HEK293 (cell line): Measurements from ENCODE around the gene SPTBN1.

Experiments
- CTCF ChIA-PET: fragments of 350-600 bp; formaldehyde crosslinking; extraction: SDS; loops from one replicate; lab custom pipeline; 2021; ENCODE audit warnings: antibody characterized with exemption; lab: Yijun Ruan, JAX
- POLR2A ChIA-PET: fragments of 300-600 bp; formaldehyde crosslinking; extraction: SDS; loops from one replicate; lab custom pipeline; 2020; ENCODE audit warnings: antibody characterized with exemption, inconsistent platforms; lab: Yijun Ruan, JAX
- H3K27ac ChIP-seq: fragments of 200-500 bp; sonication (Bioruptor generic); 2 replicates; pipeline ENCODE4 v1.5.1; 2014; ENCODE audit warnings: low read depth, low read length, control low read depth, inconsistent platforms; ENCODE audit errors: extremely low read depth
- H3K36me3 ChIP-seq, 2 experiments: fragments of 200-500 bp in 1 of 2; sonication (Bioruptor generic) in 1 of 2; 1 replicate in 1 of 2; 2 replicates in 1 of 2; pipeline ENCODE4 v1.5.1; 2014 to 2017; ENCODE audit warnings: inconsistent platforms in 2 of 2, low read length in 2 of 2; ENCODE audit not compliant: control insufficient read depth in 2 of 2, insufficient read depth in 1 of 2
- H3K4me1 ChIP-seq: fragments of 200-500 bp; sonication (Bioruptor generic); 2 replicates; pipeline ENCODE4 v1.5.1; 2014; ENCODE audit warnings: mild to moderate bottlenecking, low read length, inconsistent platforms; ENCODE audit not compliant: control insufficient read depth, insufficient read depth
- H3K4me3 ChIP-seq: 2 replicates; pipeline ENCODE4 v1.5.1; 2011; ENCODE audit warnings: low read depth, mild to moderate bottlenecking, control low read depth, low read length, moderate library complexity
- H3K9me3 ChIP-seq: fragments of 200-500 bp; sonication (Bioruptor generic); 2 replicates; pipeline ENCODE4 v1.5.1; 2014; ENCODE audit warnings: low read depth, low read length, inconsistent platforms; ENCODE audit not compliant: control insufficient read depth, insufficient read depth
- EGR2 ChIP-seq: fragments of 450-650 bp; formaldehyde crosslinking; IDR thresholded peaks from 2 replicates; pipeline ENCODE4 v1.5.1; 2016; ENCODE audit warnings: low read depth, missing biosample characterization, missing genetic modification characterization
- GLIS1 ChIP-seq: fragments of 450-650 bp; formaldehyde crosslinking; IDR thresholded peaks from 2 replicates; pipeline ENCODE4 v1.5.1; 2016; ENCODE audit warnings: missing biosample characterization, missing genetic modification characterization
- HIC1 ChIP-seq: fragments of 450-650 bp; formaldehyde crosslinking; IDR thresholded peaks from 2 replicates; pipeline ENCODE4 v1.5.1; 2016; ENCODE audit warnings: missing biosample characterization, missing genetic modification characterization
- KLF1 ChIP-seq: fragments of 450-650 bp; formaldehyde crosslinking; IDR thresholded peaks from 2 replicates; pipeline ENCODE4 v1.5.1; 2016; ENCODE audit warnings: missing biosample characterization, missing genetic modification characterization
- SP7 ChIP-seq: fragments of 450-650 bp; formaldehyde crosslinking; IDR thresholded peaks from 2 replicates; pipeline ENCODE4 v1.5.1; 2016; ENCODE audit warnings: missing biosample characterization, missing genetic modification characterization
- ZIC2 ChIP-seq: fragments of 450-650 bp; formaldehyde crosslinking; IDR thresholded peaks from 2 replicates; pipeline ENCODE4 v1.5.1; 2016; ENCODE audit warnings: missing biosample characterization, missing genetic modification characterization
- ZNF112 ChIP-seq: fragments of 450-650 bp; formaldehyde crosslinking; IDR thresholded peaks from 2 replicates; pipeline ENCODE4 v1.5.0; 2017; ENCODE audit warnings: missing biosample characterization, missing genetic modification characterization
- ZNF132 ChIP-seq: fragments of 450-650 bp; formaldehyde crosslinking; IDR thresholded peaks from 2 replicates; pipeline ENCODE4 v1.5.1; 2017; ENCODE audit warnings: missing biosample characterization, missing genetic modification characterization, borderline replicate concordance
- ZNF175 ChIP-seq: fragments of 450-650 bp; formaldehyde crosslinking; IDR thresholded peaks from 2 replicates; pipeline ENCODE4 v1.5.1; 2016; ENCODE audit warnings: missing biosample characterization, missing genetic modification characterization
- ZNF18 ChIP-seq: fragments of 450-650 bp; formaldehyde crosslinking; IDR thresholded peaks from 2 replicates; pipeline ENCODE4 v1.5.1; 2016; ENCODE audit warnings: missing biosample characterization, missing genetic modification characterization
- ZNF19 ChIP-seq: fragments of 450-650 bp; formaldehyde crosslinking; IDR thresholded peaks from 2 replicates; pipeline ENCODE4; 2016; ENCODE audit warnings: missing biosample characterization, missing genetic modification characterization, low read depth
- ZNF202 ChIP-seq: fragments of 450-650 bp; formaldehyde crosslinking; IDR thresholded peaks from 2 replicates; pipeline ENCODE4 v1.5.1; 2016; ENCODE audit warnings: missing biosample characterization, missing genetic modification characterization, borderline replicate concordance
- ZNF221 ChIP-seq: fragments of 450-650 bp; formaldehyde crosslinking; IDR thresholded peaks from 2 replicates; pipeline ENCODE4 v1.5.1; 2017; ENCODE audit warnings: missing biosample characterization, missing genetic modification characterization, borderline replicate concordance
- ZNF239 ChIP-seq: fragments of 450-650 bp; formaldehyde crosslinking; IDR thresholded peaks from 2 replicates; pipeline ENCODE4 v1.5.1; 2016; ENCODE audit warnings: missing biosample characterization, missing genetic modification characterization
- ZNF558 ChIP-seq: fragments of 450-650 bp; formaldehyde crosslinking; IDR thresholded peaks from 2 replicates; pipeline ENCODE4 v1.5.1; 2016; ENCODE audit warnings: missing biosample characterization, missing genetic modification characterization
- ZNF624 ChIP-seq: fragments of 450-650 bp; formaldehyde crosslinking; IDR thresholded peaks from 2 replicates; pipeline ENCODE4 v1.5.1; 2017; ENCODE audit warnings: missing biosample characterization, missing genetic modification characterization
- ZNF645 ChIP-seq: fragments of 450-650 bp; formaldehyde crosslinking; IDR thresholded peaks from 2 replicates; pipeline ENCODE4; 2016; ENCODE audit warnings: missing biosample characterization, missing genetic modification characterization
- ZNF777 ChIP-seq: fragments of 450-650 bp; formaldehyde crosslinking; IDR thresholded peaks from 2 replicates; pipeline ENCODE4 v1.5.1; 2017; ENCODE audit warnings: missing biosample characterization, missing genetic modification characterization, borderline replicate concordance
- TF ChIP-seq, protein P1 (sequence below): fragments of 450-650 bp; formaldehyde crosslinking; IDR thresholded peaks from 2 replicates; pipeline ENCODE4 v1.5.1; 2016; ENCODE audit warnings: missing biosample characterization, missing genetic modification characterization

The SPTBN1 gene

DNA sequence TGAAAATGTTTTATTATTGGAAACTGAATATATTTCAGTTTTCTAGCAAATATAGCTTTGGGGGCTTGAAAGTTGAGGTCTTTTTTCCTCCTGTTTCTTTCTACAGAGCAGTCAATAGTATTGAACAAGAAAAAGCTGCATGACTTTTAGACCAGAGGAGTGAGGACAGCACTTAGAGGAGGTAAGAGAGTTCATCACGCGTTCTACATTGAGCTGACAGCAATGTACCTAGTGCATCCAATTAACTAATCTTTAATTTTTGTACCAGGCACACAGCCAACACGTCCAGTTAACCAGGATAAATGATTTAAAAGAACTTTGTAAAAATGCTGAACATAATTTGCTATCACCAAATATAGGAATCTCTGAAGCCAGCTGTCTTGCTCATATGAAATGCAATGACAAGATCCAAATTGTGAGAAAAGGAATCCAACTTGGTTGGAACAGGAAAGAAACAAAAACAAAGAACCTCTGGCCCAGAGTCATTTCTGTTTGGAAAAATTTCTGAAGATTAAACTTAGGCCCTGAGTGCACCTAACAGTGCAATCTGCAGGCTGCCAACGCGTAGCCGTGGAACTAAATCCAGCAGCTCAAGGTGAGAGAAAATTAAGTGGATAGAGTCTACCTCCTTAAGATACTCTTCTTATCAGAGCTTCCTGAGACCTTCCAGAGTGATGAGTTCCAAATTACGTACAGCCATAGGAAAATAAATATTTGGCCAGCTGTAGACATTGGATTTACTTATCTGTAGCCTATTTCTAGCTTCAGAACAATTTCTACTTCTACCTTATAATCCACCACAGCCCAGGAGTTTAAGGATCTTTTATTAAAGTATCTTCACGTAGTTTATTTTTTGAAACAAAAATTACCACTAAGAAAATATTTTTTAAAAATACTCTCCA is 20.6 kb upstream of the SPTBN1 start:
- TF ChIP-seq ZNF558 (tag by site-specific recombination) (no peak), ZNF645 (tag by site-specific recombination) (no peak), KLF1 (tag by site-specific recombination) (no peak), ZNF777 (tag by site-specific recombination) (no peak), ZNF132 (tag by site-specific recombination) (no peak), ZIC2 (no peak), ZNF18 (tag by site-specific recombination) (no peak)
- TF ChIP-seq, protein P1, sequence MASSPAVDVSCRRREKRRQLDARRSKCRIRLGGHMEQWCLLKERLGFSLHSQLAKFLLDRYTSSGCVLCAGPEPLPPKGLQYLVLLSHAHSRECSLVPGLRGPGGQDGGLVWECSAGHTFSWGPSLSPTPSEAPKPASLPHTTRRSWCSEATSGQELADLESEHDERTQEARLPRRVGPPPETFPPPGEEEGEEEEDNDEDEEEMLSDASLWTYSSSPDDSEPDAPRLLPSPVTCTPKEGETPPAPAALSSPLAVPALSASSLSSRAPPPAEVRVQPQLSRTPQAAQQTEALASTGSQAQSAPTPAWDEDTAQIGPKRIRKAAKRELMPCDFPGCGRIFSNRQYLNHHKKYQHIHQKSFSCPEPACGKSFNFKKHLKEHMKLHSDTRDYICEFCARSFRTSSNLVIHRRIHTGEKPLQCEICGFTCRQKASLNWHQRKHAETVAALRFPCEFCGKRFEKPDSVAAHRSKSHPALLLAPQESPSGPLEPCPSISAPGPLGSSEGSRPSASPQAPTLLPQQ (tag by site-specific recombination), result no peak
- TF ChIP-seq, all 188 proteins: peak for 0
- H3K27ac ChIP-seq, result no peak overlapping the region
- ChIA-PET CTCF (interaction anchor here (0.6 kb wide), 2 partner anchors 68 to 691 kb away, joined by 3 to 5 read pairs; no protein-coding TSS in a partner anchor), POLR2A (no interaction called here)
- no peaks in the 10 kb centered on the region for H3K36me3 ChIP-seq
- no peaks in the 10 kb centered on the region for H3K4me1 ChIP-seq
- no peaks in the 10 kb centered on the region for H3K9me3 ChIP-seq
- H3K4me3 ChIP-seq, result no peak overlapping the region

DNA sequence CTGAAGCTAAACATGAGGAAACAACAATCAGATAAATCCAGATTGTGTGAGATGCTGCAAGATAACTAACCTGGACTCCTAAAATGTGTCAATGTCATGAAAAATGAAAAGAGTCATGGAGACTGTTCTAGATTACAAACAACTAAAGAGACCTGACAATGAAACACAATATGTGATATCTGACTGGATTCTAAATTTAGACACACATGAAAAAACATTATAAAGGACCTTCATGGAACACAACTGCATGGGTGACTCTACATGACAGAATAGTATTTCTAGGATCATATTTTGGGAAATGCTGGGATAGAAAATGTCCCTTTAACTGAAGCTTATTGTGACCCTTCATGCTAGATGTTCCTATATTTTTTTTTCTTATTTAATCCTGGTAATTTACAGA is 18.5 kb upstream of the SPTBN1 start:
- ChIA-PET POLR2A (interaction anchor here (1.0 kb wide), 1 partner anchor 122 kb away, joined by 3 read pairs; no protein-coding TSS in a partner anchor), CTCF (interaction anchor here (1.5 kb wide), 1 partner anchor 330 kb away, joined by 4 read pairs; no protein-coding TSS in a partner anchor)
- TF ChIP-seq ZNF175 (no peak), ZNF239 (tag by site-specific recombination) (no peak), ZNF19 (tag by site-specific recombination) (no peak), ZNF202 (tag by site-specific recombination) (no peak), SP7 (tag by site-specific recombination) (no peak), EGR2 (tag by site-specific recombination) (no peak), ZNF112 (tag by site-specific recombination) (no peak), ZNF221 (tag by site-specific recombination) (no peak)
- H3K27ac ChIP-seq, result no peak overlapping the region
- H3K36me3 ChIP-seq, result no peaks in the 10 kb centered on the region
- no peaks in the 10 kb centered on the region for H3K4me1 ChIP-seq
- H3K4me3 ChIP-seq, result no peak overlapping the region
- no peaks in the 10 kb centered on the region for H3K9me3 ChIP-seq

DNA sequence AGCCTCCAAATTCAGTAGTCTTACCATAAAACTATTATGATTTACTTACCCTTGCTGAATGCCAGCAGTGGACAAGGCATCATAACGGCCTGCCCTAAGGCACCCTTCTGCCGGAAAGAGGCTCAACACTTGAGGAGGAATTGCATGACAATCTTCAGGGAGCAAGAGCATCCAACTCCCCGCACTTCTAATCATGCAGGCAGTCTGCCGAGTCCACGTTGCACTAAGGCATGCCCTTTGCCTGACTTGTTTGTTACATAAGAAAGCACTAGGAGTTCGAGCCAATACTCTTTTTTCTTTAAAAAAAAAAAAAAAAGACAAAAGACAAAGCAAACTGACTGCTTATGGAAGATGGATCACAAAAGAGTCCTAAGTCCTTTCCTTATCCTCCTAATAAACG is 17.9 kb upstream of the SPTBN1 start:
- ChIA-PET CTCF (interaction anchor here (1.5 kb wide), 1 partner anchor 331 kb away, joined by 4 read pairs; no protein-coding TSS in a partner anchor), POLR2A (no interaction called here)
- H3K36me3 ChIP-seq, result no peaks in the 10 kb centered on the region
- no peak overlapping the region for H3K27ac ChIP-seq
- no peaks in the 10 kb centered on the region for H3K9me3 ChIP-seq
- TF ChIP-seq ZNF624, result no peak
- TF ChIP-seq GLIS1 (tag by site-specific recombination), result no peak
- no peak for TF ChIP-seq HIC1 (tag by site-specific recombination)
- H3K4me1 ChIP-seq, result no peaks in the 10 kb centered on the region
- H3K4me3 ChIP-seq, result no peak overlapping the region
